Inflammatory macrophage treated with lipopolysaccharide for 4 hours (primary cell): Measurements from ENCODE around the gene CNTRL.
"Not testable (repeated sequence)": the region's sequence is repeated elsewhere in the genome, so short reads cannot be mapped to it uniquely, and the experiment has no call there.

Experiments used
- DNase-seq: peaks from one replicate; pipeline ENCODE4 v3.0.0-alpha.2; 2020

CNTRL gene

DNA sequence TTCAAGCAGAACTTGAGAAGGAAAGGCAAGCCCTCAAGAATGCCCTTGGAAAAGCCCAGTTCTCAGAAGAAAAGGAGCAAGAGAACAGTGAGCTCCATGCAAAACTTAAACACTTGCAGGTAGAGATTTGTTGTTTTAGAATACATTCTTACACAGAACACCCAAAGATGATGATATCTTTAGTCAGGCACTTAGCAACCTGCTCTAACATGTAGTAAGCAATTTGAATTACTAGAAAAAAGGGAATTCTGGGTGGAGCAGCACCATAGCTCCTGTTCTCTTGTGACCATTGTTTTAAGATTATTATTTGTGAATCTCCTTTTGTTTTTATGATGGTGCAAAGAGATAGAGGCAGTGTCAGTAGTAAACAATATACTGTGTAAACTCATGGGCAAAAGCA is 63.8 kb downstream of the CNTRL start:
- no peak for DNase-seq

DNA sequence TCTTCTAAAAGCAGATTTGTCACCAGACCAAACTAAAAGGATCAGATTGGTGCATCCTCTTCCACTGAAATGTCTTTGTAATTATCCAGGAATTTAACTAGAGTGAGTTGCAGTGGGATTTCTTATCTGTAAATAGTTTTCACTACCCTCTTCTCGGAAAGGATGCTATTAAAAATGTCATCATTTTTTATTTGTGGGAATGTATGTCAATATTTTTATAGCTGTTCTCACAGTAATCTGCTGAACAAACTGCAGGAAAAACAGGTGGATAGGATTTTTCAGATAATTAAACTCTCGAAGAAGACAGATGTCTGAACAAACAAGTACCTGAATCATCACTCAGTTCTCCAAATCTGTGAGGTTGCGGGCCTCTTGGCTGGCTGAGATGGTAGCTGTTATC is 64.2 kb downstream of the CNTRL start:
- DNase-seq = no peak

DNA sequence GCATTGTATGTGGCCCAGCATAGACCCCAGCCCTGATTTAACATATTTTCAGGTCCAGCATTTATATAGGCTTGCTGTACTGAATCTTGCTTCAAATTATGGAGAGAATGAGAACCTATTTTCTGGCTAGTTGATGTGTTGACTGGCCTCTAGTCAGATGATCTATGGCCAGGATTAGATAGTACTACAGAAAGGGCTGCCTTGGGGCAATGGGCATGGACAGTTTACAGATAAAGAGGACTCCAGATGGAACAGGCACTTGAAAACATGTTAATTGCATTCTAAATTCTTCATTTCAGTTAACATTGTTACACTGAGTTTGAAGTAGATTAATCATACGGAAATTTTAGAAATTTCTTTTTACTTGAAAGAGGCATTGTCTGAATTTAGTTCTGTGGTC is 65.4 kb downstream of the CNTRL start:
- no peak for DNase-seq

DNA sequence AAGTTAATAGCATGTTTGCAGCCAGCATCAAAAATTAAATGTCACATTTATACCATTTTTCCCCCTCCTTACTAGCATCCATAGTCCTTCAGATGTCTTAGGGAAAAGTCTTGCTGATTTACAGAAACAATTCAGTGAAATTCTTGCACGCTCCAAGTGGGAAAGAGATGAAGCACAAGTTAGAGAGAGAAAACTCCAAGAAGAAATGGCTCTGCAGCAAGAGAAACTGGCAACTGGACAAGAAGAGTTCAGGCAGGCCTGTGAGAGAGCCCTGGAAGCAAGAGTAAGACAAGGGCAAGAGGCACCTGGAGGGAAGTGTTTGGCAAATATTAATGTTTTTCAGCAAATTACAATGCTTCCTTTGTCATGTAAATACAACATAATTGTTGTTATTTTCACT is 66.6 kb downstream of the CNTRL start:
- DNase-seq = no peak

DNA sequence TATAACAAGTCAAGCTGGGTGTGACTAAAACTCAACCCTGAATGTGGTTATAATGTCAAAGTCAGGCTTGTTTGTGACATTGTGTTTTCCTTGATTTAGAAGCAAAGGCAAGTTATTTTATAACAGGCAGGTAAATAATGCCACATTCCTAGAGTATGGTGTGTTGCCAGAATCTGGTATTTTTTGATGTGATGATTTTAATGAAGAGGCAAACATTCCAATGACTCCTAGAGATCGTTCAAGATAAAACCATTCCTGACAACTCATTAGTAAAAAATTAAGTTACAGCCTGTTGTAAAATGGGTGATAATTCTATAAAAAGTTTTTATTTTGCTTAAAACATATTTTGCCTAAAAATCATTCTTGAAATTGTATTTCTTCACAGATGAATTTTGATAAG is 67.0 kb downstream of the CNTRL start:
- DNase-seq = no peak

DNA sequence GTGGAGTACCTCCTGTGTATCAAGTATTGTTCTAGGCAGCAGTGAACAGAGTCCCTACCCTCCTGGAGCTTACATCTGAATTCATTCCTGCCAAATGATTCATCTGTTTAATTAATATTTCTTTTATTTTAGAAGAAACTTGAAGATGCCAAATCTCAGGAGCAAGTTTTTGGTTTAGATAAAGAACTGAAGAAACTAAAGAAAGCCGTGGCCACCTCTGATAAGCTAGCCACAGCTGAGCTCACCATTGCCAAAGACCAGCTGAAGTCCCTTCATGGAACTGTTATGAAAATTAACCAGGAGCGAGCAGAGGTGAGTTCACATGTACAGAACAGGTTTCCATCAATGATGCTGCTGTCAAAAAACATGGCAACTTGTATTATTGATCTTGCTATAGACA is 69.0 kb downstream of the CNTRL start:
- no peak for DNase-seq

DNA sequence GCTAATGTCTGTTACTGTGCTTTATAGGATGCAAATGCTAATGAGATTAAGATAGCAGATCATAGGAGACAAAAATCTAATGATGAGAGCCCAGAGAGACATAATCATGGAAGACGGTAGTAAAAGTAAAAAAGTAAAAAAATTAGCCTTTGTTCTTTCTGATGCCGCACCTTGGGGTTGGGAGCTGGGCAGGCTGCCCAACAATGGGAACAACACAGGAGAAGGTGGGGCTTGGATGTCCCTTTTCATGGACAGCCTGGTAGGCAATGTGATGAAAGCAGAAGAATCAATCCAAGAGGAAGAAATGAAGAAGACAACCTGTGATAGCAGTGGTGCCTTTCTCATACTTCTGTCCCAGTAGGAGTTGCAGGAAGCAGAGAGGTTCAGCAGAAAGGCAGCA is 69.7 kb downstream of the CNTRL start:
- no peak for DNase-seq

DNA sequence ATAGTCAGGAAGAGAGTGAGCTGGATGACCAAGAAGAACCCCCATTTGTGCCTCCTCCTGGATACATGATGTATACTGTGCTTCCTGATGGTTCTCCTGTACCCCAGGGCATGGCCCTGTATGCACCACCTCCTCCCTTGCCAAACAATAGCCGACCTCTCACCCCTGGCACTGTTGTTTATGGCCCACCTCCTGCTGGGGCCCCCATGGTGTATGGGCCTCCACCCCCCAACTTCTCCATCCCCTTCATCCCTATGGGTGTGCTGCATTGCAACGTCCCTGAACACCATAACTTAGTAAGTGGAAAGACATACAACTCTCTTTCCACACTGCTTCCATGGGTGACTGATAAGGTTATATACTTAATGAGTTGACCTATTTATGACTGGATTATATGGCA is 75.4 kb downstream of the CNTRL start:
- DNase-seq = no peak

DNA sequence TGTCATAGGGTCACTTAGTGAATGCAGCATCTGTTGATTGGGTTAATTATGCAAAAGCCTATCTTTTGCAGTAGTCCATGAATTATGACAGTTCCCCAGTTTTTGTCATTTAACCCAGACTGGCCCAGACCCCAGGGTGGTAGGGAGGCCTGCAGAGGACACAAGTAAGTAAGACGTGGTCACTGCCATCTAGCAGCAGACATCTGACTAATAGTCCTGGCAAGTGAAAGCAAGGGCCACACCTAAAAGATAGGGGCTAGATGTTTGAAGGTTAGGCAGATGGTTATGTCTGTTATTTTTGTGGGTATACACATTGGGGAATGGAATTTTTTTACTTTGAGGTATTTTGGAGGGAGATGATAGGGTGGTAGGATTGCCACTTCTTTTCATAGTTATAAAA is 78.9 kb downstream of the CNTRL start:
- DNase-seq = no peak

DNA sequence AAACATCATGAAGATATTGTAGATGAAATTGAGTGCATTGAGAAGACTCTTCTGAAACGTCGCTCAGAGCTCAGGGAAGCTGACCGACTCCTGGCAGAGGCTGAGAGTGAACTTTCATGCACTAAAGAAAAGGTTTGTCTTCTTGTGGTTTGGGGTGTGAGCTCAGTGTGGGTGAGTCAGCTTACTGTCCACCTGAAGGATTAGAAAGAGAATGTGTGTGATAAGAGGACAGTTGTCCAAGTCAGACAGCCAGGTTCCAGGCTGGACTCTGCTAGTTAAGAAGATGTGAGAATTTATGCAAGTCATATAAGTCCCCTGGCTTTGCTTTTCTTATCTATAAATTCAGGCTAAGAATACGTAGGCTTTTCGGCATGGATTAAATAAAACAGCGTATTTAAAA is 80.0 kb downstream of the CNTRL start:
- no peak for DNase-seq

DNA sequence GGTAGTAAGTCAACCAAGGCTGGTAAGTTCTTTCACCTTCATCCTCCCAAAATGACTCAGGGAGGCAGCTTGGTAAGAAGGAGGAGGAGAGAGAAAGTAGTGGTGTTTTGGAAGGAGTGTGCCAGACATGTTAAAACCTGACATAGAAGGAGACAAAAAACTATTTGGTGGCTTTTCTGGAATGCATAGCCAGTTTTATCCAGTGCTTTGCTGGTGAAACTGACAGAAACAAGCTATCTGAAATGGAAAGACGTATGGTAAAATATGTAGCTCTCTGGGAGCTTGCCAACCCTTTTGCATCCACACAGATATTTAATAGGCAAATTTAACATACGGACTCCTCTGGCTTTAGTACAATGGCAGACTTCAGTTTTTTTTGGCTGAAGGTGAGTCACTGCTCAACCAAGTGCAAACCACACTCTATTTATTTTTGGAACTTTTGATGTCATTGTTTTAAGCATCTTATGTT is 81.5 kb downstream of the CNTRL start:
- DNase-seq = peak; percentile 11

DNA sequence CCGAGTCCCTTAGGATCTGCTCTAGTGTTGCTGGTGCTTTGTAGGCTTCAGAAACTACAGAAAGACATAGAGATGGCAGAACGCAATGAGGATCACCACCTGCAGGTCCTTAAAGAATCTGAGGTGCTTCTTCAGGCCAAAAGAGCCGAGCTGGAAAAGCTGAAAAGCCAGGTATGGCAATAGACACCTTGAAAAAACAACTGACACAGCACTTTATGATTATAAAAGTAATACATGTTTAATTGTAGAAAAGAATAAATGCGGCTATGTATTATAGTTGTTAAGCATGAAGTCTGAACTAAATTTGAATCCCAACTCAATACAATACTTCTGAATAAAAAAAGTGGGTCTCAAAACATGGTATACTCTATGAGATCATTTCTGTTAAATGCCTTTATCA is 83.2 kb downstream of the CNTRL start:
- DNase-seq = no peak

DNA sequence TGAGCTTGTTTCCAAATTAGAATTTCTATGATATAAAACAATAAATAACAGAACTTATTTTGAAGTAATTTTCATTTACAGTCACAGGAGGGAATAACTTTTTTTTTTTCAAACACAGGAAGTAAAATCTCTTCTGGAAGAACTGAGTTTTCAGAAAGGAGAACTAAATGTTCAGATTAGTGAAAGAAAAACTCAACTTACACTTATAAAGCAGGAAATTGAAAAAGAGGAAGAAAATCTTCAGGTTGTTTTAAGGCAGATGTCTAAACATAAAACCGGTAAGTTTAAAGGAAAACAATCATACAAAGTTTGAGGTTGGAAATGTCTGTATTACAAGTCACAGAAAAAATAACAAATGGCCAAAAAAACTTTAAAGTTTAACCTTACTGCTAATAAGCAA is 85.3 kb downstream of the CNTRL start:
- peak; percentile 74 for DNase-seq

DNA sequence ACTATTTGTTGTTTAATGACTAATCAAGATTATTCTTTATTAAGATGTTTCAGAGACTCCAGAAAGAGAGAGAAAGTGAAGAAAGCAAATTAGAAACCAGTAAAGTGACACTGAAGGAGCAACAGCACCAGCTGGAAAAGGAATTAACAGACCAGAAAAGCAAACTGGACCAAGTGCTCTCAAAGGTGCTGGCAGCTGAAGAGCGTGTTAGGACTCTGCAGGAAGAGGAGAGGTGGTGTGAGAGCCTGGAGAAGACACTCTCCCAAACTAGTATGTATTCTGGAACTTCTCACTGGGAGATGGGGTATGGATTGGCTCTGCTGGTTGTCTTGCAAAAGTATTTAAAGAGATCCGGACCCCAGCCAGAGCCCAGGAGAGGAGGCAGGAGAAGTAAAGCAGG is 93.3 kb downstream of the CNTRL start:
- DNase-seq = no peak

DNA sequence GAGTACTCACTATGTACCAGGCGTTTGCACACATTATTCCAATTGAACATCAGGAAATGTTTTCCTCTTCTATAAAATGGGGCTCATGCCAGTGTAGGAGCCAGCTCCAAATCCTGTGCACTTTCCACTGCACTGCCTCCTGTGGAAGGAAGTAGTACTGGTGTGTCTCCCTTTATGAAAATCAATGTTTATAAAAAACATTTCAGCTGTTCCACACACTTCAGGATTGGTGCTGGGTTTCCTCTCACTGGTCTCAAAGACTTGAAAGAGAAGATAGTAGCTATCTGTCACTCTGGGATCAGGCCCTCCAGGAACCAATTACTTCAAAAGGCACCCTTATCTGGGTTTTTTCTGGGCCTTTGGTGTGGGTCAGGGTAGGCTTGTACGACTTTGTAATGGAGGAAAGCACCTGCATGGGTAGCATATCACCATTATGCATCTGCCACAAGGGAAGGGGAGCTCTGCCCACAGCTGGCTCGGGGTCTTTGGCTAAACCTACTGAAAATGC is 94.4 kb downstream of the CNTRL start:
- DNase-seq = no peak

DNA sequence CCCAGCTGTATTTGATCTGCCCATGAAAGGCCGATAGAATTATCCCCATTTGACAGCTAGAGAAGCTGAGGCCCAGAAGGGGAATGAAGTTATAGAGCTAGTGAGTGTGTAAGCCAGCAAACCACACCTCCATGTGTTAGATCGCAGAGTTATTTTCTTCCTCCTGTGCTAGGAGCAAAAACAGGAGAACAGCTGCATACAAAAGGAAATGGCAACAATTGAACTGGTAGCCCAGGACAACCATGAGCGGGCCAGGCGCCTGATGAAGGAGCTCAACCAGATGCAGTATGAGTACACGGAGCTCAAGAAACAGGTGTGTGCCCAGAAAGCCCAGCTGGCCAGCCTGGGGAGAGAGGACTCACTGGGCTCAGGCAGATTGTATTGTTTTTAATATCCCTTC is 96.5 kb downstream of the CNTRL start:
- no peak for DNase-seq

DNA sequence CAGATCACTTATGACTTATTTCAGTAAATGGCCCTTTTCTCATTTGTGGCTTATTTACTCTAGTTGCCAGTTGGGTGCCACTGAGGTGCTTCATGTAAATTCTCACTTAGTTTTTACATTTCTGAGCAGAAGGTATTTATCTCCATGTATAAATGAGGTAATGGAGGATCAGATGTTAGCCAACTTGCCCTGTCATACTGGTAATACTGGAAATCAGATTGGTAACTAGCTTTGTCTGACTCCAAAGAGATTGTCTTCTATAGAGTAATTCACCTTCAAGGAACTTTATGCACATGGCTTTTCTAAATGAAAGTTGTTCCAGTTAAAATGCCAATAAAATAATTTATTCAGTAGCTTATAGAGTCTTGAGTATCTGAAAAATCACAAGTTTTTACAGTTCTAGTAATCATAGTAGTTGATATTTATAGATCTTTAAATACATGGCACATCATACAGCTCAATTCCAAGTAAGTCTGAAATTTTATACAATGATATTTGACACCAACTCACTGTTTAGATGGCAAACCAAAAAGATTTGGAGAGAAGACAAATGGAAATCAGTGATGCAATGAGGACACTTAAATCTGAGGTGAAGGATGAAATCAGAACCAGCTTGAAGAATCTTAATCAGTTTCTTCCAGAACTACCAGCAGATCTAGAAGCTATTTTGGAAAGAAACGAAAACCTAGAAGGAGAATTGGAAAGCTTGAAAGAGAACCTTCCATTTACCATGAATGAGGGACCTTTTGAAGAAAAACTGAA is 98.2 kb downstream of the CNTRL start:
- no peak for DNase-seq

DNA sequence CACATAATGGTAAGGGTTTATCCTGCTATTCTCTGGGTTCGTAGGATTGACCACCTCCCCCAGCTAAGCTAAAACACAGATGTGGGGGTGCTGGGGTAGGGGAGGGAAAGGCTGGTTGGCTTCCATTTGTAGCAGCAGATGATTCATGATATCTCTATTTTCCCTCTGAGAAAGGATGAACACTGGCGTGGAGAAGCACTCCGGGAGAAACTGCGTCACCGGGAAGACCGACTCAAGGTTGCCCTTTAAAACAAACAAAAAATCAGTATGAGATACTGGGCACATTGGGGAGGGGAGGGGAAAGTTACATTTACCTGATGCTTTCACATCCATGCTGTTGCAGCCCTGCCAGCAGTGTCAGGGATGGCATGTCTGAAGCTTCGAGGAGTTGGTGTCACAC is 98.7 kb downstream of the CNTRL start:
- no peak for DNase-seq

DNA sequence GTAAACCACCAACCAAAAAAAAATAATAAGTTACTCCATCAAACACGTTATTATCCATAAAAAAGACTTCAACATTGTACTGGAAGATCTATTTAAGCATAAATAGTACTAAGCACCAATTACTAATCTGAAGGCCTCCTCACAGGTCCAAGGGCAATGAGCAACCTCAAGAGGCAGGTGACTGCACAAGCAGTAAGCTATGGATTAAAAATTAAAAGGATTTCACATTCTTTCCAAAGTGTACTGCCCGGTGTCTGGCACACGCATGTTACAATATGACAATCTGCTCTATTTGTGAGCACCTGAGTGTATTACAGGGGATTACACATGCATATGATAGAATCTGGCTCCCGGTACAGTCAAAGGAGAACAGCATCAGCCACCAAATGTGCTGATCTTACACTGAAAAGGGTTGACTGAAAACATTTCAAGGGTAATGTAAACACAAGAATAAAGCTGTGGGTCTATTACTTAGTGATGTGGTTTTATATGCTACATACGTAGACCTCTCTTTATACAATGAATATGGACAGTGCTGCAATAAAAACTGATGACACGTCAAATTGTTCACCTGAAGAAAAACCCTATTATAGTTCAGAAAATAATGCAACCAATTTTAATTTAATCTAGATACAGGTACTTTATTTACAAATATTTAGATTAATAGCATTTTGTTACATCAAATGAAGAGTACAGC is 104.1 kb downstream of the CNTRL start:
- no peak for DNase-seq

DNA sequence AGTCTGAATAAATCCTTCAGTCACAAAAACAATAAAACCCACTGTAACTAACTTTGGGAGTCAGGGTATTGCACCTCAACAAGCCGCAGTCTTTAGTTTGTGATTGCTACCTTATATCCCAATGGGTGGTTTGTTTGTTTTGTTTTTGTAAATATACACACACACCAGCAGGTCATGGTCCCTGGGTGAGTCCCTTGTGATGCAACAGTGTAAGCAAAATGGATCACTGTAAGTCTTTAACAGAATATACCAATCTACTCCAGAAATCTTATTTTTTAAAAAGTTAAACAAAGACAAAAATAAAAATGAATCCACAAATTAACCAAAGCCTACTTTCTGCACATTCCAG is 104.6 kb downstream of the CNTRL start:
- DNase-seq = not testable (repeated sequence)

DNA sequence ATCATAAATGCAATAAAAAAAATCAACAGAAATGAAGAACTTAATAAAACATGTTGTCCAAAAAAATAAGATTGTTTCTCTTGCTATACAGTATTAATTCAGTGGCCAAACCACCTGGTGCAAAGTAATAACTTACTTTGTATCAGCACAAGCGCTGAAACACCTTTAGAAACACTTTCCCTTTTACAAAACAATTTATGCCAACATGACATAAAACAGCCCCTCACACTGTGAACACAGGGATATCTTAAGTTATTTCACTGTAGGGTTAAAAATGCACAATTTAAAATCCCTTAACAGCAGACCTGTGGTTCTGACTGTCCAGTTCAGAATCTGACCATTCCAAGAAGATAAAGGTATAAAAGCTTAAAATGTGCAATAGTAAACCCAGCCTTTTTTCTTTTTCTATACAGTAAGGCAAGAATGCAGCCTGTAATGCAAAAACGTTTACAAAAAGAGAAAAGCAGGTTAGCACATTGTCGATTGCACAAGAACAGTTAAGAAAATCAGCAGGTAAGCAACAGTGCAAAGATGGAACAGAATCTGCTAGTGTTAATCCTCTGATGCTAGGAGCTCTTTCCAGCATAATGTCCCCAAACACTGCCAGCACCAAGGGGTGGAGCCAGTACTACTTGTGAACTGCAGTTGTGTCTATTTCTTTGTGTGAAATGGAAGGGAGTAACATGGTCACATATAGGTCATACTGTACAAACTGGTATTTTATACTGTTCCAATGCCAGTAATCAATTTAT is 105.4 kb downstream of the CNTRL start:
- DNase-seq = no peak

DNA sequence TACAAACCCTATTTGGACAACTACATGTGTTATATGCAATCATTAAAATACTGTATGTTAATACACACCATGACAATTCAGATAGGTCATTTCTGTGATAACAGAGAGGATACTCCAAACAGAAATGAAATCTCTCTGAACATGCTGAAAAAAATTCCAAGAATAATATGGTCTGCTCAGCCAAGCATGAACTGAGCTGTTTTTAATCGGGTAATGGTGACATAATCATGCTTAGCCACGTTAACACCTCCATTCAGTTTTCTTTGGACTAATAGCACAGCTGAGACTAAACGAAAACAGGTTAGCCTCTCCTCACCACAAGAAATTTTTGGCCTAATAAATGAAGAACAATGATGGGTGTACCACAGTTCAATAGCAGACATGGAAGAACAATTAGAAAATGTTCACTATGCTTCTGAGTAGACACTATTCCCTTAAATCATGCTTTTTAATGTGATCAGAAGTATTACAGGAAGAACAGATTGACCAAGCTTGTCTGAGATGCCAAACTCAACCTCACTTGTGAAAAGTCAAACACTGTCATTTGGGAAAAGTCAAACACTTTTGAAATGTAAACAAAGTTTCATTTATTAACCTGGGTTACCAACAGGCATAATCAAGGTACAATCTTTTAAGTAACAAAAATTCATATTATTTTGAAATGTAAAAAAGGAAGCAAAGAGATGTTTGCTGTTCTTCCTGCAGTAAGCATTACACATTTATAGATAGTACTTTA is 107.5 kb downstream of the CNTRL start:
- DNase-seq = no peak

DNA sequence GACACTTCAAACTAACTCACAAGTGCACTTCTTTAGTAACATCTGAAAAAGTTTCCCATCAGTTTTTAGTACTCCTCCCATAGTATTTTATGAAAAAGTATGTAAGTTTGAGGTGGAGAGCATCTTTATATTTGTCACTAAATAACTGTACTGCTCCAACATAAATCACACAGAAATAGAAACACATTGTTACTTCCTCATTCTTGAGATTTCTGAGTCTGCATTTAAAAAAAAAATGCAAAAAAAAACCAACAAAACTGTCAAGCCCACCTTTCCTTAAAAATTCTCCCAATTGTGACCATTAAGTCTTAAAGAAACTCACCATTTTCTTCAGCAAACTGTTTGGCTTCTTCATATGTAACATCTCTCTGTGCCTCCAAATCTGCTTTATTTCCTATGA is 108.2 kb downstream of the CNTRL start:
- DNase-seq = no peak
